HG03039 (cell line): ENCODE data around the gene UPF1.

Experiments
- ATAC-seq: cut with Tn5 transposase; IDR thresholded peaks from one replicate; pipeline ENCODE4 v1.9.1; 2021; ENCODE audit warnings: mild to moderate bottlenecking, moderate library complexity; ENCODE audit not compliant: unreplicated experiment

The UPF1 gene

DNA sequence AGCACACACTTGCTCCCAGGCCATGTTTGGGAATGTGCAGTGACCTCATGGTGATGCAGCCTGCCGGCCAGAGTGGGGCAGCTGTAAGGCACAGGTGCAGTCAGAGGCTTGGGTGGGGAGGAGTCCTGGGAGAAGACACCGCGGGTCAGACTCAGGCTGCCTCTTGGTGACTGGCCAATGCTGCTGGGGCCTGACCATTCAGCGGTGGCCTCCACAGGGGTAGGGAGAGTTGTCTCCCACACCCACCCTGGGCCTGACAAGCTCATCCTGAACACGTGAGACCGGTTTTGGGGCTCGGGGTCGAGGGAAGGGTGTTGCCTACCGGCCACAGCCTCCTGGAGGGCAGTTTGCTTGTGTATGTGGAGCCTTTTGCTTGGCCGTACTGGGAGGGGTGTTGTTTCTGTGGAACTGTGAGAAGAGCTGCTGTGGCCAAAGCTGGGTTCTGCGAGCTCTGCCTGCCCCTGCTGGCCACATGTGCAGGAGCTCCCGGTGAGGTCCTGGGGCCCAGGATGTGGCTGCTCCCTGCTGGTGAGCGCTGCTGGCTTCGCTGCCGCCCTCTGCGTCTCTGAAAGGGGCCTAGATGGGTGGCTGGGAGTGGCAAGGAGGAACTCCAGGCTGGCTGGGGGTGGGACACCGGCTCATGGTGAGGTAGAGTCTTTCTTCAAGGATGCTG lies 22.1 kb downstream of the UPF1 start:
- no peak for ATAC-seq

GRCh38 chr19:18854982-18855381 lies 23.2 kb downstream of the UPF1 start:
- no peak for ATAC-seq

DNA sequence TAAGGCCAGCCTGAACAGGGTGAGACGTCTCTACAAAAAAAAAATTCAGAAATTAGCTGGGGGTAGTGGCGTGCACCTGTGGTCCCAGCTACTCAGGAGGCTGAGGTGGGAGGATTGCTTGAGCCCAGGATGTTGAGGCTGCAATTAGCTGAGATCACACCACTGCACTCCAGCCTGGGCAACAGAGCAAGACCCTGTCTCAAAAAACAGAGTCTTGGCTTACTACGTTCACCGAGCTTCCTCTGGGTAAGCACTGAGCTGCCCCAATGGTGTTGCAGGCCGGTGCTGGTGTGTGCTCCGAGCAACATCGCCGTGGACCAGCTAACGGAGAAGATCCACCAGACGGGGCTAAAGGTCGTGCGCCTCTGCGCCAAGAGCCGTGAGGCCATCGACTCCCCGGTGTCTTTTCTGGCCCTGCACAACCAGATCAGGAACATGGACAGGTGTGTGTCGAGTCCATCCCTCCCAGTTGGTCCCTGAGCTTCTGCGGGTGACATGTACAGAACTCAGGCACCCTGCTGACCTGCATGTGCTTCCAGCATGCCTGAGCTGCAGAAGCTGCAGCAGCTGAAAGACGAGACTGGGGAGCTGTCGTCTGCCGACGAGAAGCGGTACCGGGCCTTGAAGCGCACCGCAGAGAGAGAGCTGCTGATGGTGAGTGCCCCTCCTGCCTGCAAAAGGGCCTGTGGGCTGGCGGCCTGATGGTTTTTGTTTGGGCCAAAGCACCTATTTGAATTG lies 24.1 kb downstream of the UPF1 start:
- no peak for ATAC-seq

- ATAC-seq, result no peak
Measured at GRCh38 chr19:18856385-18857126, 24.8 kb downstream of the UPF1 start.

- no peak for ATAC-seq
Measured at GRCh38 chr19:18857223-18857622, 25.5 kb downstream of the UPF1 start.

DNA sequence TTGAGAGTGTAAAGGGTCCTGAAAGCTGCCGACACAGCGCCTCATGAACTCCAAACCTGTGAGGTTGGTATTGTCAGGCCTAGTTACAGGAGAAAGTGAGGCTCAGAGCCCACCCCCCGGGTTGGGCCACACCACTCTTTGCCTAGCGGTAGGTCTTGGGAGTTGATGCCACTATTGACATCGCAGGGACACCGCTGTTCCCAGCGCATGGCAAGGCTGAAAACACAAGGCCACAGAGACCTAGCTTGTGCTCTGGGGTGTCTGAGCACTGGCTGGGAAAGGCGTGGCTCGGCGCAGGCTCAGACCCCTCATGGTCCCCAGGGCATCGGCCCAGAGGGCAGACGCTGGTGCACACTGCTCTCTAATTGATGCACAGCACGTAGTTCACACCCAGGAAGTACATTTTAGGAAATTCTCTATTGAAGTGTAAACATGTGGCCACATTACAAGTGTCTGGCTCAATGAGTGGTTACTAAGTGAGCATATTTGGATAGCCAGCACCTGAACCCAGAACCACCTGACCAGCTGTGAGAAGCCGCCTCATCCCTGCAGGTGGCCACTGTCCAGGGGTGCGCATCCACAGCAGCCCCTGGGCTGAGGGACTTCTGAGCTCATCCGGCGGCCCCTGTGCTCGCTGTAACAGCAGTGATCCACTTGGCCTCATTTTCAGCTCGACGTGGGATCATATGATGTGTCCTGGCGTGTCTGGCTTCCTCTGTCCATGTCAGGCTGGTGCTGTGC lies 27.3 kb downstream of the UPF1 start:
- ATAC-seq, result no peak

DNA sequence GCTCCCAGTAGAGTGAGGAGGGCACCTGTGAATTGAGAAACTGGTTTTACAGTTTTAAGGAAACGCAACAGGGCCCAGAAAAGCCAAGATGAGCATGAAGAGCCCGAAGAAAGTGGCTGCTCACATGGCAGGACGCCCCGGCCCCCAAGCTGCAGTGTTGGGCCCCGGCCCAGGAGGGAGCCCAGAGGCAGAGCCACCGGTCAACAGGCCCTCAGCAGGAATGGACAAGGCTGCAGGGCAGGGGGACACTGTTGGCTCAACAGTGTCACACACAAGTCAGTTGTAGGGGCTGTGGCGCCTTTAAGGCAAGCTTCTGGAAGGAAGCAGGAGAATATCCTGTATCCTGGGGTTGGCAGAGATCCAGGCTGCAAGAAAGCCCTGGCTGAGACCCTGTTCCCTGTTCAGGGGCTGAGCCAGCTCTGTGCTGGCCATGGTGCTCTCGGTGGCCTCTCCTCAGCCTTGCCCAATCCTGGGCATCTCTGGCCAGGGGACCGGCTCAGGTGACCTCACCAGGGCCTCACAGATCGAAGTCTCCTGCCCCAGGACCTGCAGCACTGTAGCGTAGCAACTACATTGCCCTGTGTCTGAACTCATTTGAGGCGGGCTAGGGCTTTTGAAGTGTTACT lies 28.0 kb downstream of the UPF1 start:
- ATAC-seq, result no peak

GRCh38 chr19:18860302-18860700 lies 28.5 kb downstream of the UPF1 start:
- no peak for ATAC-seq

DNA sequence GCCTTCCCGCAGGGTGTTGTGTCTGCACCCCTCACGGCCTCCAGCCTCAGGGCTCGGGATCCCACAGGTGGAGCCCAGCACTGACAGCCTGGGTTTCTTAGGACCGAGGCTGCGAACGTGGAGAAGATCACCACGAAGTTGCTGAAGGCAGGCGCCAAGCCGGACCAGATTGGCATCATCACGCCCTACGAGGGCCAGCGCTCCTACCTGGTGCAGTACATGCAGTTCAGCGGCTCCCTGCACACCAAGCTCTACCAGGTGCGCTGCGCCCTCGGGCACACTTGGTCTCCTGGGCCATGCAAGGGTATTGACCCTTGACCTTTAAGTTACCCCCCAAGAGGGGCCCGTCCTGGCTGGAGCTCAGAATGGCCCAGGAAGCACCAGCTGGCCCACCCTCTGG lies 29.0 kb downstream of the UPF1 start:
- ATAC-seq, result no peak

DNA sequence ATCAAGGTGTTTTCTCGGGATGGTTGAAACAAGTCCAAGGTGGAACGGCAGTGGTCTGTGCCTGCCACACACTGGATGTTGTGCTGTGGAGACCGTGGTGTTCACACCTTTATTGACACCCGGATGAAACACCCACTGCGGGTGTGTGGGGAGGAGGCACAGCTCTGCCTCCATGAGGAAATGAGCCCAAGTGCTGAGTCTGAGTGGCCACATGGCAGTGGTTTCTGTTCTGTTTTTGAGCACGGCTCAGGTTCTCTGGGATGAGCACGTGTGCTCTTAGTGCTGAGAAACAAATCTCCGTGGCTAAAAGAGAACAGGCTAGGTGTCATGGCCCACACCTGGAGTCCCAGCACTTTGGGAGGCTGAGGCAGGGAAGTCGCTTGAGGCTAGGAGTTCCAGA lies 29.5 kb downstream of the UPF1 start:
- no peak for ATAC-seq

- no peak for ATAC-seq
Measured at GRCh38 chr19:18861917-18862316, 30.2 kb downstream of the UPF1 start.

- ATAC-seq, result no peak
Measured at GRCh38 chr19:18862976-18863842, 31.4 kb downstream of the UPF1 start.

GRCh38 chr19:18863843-18864362 lies 32.1 kb downstream of the UPF1 start:
- ATAC-seq, result no peak

GRCh38 chr19:18865106-18865972 lies 33.6 kb downstream of the UPF1 start:
- ATAC-seq, result no peak

DNA sequence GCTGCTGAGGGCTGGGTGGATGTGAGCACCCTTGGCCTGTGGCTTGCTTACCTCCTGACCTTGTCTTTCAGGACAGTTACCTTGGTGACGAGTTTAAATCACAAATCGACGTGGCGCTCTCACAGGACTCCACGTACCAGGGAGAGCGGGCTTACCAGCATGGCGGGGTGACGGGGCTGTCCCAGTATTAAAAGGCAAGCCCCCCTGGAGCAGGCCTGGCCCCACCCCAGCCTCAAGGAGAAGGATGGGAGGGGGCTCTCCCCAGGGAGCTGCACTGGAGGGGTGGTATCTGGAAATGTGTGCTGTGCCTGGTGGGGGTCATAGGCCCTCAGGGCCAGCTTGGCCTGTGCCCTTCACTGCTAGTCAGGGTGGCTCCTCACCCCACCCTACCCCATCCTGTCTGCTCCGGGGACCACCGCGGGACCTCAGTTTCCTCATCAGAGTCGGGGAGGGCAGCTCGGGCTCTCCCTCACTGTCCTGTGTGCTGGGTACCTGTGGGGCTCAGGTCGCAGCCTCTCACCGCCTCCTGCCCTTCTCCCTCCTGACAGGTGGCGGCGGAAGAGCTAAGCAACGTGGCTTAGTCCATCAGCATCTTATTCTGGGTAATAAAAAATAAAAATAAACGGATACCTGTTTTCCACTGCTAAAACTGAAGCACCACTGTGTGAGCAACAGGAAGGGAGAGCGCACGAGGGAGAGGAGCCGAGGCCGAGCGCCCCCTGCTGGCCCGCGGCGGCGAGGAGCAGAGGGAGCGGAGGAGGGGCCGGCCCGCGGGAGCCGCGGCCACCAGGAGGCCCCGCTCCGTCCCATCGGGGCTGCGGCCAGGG lies 34.4 kb downstream of the UPF1 start:
- no peak for ATAC-seq

GRCh38 chr19:18866800-18867123 lies 35.0 kb downstream of the UPF1 start:
- ATAC-seq, result no peak

- no peak for ATAC-seq
Measured at GRCh38 chr19:18867199-18867598, 35.4 kb downstream of the UPF1 start.

GRCh38 chr19:18867751-18868150 lies 36.0 kb downstream of the UPF1 start:
- no peak for ATAC-seq
